SU-DHL-6 (cell line): ENCODE measurements around the gene KIAA0319L.

ENCODE experiments used
- EZH2phosphoT487 ChIP-seq: fragments of 200-600 bp; sonication (generic), shearing (Covaris generic); conservative IDR thresholded peaks from 2 replicates; pipeline ENCODE4 v1.6.1; 2018; ENCODE audit warnings: mild to moderate bottlenecking, antibody characterized with exemption, low read length, moderate library complexity, mixed read lengths
- TF ChIP-seq, protein P1 (sequence below): fragments of 200-600 bp; sonication (generic); IDR thresholded peaks from one replicate; pipeline ENCODE4 v1.5.1; 2017; ENCODE audit warnings: antibody characterized with exemption, mild to moderate bottlenecking, low read length, moderate library complexity; ENCODE audit not compliant: insufficient read depth, poor library complexity, severe bottlenecking

DNA sequence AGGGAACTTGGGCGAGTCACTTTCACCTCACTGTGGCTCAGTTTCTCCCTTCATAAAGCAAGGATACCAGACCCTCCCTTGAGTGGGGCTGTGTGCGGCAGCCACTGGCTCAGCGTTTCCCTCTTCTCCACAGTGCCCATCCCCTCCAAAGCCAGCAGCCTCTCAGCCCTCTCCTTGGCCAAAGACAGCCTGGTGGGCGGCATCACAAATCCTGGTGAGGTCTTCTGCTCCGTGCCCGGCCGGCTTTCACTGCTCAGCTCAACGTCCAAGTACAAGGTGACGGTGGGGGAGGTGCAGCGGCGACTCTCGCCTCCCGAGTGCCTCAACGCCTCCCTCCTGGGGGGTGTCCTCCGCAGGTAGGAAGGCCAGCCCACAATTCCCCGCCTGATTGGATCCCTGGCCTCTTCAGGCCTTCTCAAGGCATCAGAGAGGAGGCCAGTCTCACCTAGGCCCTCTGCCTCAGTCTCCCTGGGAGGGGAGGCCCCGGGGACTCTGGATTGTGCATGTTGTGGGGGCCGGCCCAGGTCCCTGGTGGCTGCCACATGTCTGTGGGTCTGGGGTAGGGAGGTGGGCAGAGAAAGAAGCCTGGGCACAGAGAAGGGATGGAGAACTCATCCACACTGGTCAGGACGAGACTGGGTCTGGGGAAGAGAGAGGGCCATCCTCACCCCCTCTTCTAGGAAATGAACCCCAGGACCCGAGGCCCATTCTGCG is 31.2 kb upstream of the KIAA0319L start:
- TF ChIP-seq, protein P1, sequence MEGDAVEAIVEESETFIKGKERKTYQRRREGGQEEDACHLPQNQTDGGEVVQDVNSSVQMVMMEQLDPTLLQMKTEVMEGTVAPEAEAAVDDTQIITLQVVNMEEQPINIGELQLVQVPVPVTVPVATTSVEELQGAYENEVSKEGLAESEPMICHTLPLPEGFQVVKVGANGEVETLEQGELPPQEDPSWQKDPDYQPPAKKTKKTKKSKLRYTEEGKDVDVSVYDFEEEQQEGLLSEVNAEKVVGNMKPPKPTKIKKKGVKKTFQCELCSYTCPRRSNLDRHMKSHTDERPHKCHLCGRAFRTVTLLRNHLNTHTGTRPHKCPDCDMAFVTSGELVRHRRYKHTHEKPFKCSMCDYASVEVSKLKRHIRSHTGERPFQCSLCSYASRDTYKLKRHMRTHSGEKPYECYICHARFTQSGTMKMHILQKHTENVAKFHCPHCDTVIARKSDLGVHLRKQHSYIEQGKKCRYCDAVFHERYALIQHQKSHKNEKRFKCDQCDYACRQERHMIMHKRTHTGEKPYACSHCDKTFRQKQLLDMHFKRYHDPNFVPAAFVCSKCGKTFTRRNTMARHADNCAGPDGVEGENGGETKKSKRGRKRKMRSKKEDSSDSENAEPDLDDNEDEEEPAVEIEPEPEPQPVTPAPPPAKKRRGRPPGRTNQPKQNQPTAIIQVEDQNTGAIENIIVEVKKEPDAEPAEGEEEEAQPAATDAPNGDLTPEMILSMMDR: no peak
- TF ChIP-seq EZH2phosphoT487: no peak
